ENCODE measurements around the gene DAPK2.

GRCh38 chr15:63912061-63912615, 134.1 kb downstream of the DAPK2 start:
- TF ChIP-seq POLR2A (IDR thresholded peaks at IDR 0.05) (no peak), EP300 (IDR thresholded peaks at IDR 0.05) (no peak), POLR2AphosphoS5 (IDR thresholded peaks at IDR 0.05) (no peak)
- TF ChIP-seq, protein P1, sequence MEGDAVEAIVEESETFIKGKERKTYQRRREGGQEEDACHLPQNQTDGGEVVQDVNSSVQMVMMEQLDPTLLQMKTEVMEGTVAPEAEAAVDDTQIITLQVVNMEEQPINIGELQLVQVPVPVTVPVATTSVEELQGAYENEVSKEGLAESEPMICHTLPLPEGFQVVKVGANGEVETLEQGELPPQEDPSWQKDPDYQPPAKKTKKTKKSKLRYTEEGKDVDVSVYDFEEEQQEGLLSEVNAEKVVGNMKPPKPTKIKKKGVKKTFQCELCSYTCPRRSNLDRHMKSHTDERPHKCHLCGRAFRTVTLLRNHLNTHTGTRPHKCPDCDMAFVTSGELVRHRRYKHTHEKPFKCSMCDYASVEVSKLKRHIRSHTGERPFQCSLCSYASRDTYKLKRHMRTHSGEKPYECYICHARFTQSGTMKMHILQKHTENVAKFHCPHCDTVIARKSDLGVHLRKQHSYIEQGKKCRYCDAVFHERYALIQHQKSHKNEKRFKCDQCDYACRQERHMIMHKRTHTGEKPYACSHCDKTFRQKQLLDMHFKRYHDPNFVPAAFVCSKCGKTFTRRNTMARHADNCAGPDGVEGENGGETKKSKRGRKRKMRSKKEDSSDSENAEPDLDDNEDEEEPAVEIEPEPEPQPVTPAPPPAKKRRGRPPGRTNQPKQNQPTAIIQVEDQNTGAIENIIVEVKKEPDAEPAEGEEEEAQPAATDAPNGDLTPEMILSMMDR (IDR thresholded peaks at IDR 0.05): no peak
